ENCODE measurements around the gene TMEM18. TPM values are rescaled to one million over a fixed set of nuclear protein-coding genes. Genes with fewer than 3 reads are reported as not detected.

Gene TMEM18
- total RNA-seq, 1 donor = 19.4 TPM

DNA sequence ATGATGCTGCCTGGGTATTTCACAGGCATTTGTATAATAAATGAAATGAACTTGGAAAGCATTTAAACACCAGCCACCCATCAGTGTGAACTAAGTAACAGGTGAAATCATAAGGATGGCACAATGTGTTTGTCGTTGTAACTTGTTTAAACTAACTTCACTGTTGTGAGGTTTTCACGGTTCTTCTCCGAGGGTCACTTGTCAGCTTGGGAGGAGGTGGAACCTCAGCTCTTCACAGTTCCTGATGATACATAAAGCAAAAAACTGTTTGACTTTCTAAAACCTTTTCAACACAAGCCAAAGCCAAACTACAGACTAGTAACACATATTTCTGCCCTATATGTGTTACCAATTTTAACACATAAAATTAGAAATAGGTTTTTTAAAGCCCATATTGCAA, 13.1 kb downstream of the TMEM18 start:
- no peak overlapping the region for H3K4me3 ChIP-seq (ENCODE audit: low read depth, low read length)
- TF ChIP-seq CTCF (IDR thresholded peaks at IDR 0.05; ENCODE audit: insufficient read depth, low read depth, low read length) = no peak
- no peak for DNase-seq (ENCODE audit: low read depth)

GRCh38 chr2:663221-663620, 14.0 kb downstream of the TMEM18 start:
- no peak for DNase-seq (ENCODE audit: low read depth)
- no peak overlapping the region for H3K4me3 ChIP-seq (ENCODE audit: low read depth, low read length)

DNA sequence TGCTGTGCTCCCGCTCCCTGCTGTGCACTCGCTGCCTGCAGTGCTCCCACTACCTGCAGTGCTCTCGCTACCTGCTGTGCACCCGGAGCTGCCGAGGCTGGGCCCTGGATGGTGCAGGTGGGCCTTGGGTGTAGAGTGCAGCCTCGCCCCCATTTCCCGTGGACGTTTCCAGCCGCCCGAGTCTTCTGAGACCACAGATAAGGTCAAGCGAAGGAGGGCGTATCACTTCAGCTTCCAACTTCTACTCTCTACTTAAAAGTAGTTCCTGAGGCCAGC, 15.9 kb downstream of the TMEM18 start:
- DNase-seq (ENCODE audit: low read depth) = no peak

More at GRCh38 chr2:663221-663620, 14.0 kb downstream of the TMEM18 start:
- no peak for TF ChIP-seq CTCF (IDR thresholded peaks at IDR 0.05; ENCODE audit: insufficient read depth, low read depth, low read length)

DNA sequence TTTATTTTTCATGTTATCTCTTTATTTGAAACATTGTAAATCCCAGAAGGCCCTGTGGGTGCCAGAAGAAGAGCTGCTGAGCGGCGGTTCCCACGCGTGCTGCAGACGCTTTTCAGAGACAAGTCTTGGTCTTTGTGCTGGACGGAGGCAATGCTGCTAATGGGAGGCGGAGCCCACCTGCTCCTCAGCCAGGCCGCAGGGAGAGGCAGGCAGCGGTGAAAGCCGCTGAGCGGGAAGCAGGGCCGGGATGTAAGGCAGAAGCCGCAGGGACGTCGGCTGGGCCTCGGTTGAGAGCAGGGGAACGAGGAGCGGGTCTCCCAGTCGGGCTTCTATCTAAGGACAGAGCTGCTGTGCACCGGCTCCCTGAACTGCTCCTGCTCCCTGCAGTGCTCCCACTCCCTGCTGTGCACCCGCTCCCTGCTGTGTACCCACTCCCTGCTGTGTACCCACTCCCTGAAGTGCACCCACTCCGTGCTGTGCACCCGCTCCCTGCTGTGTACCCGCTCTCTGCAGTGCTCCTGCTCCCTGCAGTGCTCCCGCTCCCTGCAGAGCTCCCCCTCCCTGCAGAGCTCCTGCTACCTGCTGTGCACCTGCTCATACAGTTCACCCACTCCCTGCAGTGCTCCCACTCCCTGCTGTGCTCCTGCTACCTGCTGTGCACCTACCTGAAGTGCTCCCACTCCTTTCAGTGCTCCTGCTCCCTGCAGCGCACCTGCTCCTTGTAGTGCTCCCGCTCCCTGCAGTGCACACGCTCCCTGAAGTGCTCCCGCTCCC, 16.4 kb downstream of the TMEM18 start:
- no peak for TF ChIP-seq CTCF (IDR thresholded peaks at IDR 0.05; ENCODE audit: insufficient read depth, low read depth, low read length)
- H3K4me3 ChIP-seq (ENCODE audit: low read depth, low read length) = no peak overlapping the region
- DNase-seq (ENCODE audit: low read depth) = no peak

More for the DNA sequence above, 15.9 kb downstream of the TMEM18 start:
- no peak for TF ChIP-seq CTCF (IDR thresholded peaks at IDR 0.05; ENCODE audit: insufficient read depth, low read depth, low read length)
- H3K4me3 ChIP-seq (ENCODE audit: low read depth, low read length) = no peak overlapping the region

DNA sequence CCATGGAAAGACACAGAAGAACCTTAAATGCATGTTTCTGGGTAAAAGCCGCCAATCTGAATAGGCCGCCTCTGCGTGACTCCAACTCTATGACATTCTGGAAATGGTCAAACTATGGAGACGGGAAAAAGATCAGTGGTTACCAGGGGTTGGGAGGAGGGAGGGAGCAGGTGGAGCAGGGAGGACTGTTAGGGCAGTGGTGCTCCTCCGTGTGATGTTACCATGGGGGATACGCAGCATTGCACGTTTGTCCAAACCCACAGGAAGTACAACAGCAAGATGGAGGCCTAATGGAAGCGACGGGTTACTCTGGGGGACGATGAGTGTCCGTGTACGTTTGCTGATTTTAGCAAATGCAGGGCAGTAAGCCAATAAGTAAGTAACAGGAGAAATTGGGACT, 17.2 kb downstream of the TMEM18 start:
- TF ChIP-seq CTCF (IDR thresholded peaks at IDR 0.05; ENCODE audit: insufficient read depth, low read depth, low read length) = no peak
- DNase-seq (ENCODE audit: low read depth) = no peak
- no peak overlapping the region for H3K4me3 ChIP-seq (ENCODE audit: low read depth, low read length)

DNA sequence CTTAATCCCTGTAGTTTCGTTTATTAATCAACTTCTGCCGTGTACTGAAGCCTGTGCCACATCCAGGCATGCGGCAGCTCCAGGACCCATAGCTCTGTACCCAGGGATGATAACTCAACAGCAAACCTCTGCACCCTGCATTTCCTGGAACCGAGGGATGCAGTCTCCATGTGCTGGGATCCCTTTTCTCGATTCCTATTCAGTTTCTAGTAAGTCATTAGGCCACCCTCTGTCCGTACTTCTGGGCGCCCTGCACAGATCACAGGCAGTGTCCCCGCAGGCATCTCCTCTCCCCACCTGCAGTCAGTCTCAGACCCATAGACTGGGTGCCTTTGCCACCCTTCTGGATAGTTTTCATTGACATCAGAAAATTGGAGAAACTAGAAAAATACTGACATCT, 18.8 kb downstream of the TMEM18 start:
- no peak overlapping the region for H3K4me3 ChIP-seq (ENCODE audit: low read depth, low read length)
- no peak for DNase-seq (ENCODE audit: low read depth)
- no peak for TF ChIP-seq CTCF (IDR thresholded peaks at IDR 0.05; ENCODE audit: insufficient read depth, low read depth, low read length)

DNA sequence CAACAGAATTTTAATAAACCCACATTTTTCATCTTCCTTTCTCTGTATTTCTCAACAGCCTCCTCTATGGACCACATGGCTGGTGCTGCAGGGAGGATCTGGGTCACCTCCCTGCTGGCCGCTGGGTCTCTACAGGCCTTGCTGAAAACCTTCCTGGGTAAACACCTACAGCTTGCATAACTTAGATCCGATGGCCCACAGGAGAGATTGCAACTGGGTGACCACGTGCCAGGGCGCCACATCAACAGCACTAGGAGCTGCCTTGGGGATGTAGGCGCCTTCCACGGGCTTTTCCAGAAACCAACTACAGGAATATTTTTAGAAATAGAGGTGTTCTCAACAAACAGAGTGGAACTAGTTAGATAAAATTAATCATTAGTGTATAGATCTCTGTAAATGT, 19.4 kb downstream of the TMEM18 start:
- H3K4me3 ChIP-seq (ENCODE audit: low read depth, low read length) = no peak overlapping the region
- DNase-seq (ENCODE audit: low read depth) = no peak
- no peak for TF ChIP-seq CTCF (IDR thresholded peaks at IDR 0.05; ENCODE audit: insufficient read depth, low read depth, low read length)
